IPS-NIHi7 (cell line): ENCODE measurements around the gene OR8B2.
A peak's percentile ranks its signal among the peaks of the same experiment; 100 is the strongest.
"Not testable (repeated sequence)": the region's sequence is repeated elsewhere in the genome, so short reads cannot be mapped to it uniquely, and the experiment has no call there.

ENCODE experiments used
- DNase-seq: peaks from one replicate; pipeline ENCODE4 v3.0.0; 2012; ENCODE audit warnings: mixed read lengths; ENCODE audit errors: extremely low spot score

The OR8B2 gene, protein sequence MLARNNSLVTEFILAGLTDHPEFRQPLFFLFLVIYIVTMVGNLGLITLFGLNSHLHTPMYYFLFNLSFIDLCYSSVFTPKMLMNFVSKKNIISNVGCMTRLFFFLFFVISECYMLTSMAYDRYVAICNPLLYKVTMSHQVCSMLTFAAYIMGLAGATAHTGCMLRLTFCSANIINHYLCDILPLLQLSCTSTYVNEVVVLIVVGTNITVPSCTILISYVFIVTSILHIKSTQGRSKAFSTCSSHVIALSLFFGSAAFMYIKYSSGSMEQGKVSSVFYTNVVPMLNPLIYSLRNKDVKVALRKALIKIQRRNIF

GRCh38 chr11:124384399-124384798, at the start of gene OR8B2:
Gene OR8B2, minus strand, starts transcription at chr11:124384499. Its CDS starts 1,156 bp downstream, at chr11:124383343.
- no peak for DNase-seq

DNA sequence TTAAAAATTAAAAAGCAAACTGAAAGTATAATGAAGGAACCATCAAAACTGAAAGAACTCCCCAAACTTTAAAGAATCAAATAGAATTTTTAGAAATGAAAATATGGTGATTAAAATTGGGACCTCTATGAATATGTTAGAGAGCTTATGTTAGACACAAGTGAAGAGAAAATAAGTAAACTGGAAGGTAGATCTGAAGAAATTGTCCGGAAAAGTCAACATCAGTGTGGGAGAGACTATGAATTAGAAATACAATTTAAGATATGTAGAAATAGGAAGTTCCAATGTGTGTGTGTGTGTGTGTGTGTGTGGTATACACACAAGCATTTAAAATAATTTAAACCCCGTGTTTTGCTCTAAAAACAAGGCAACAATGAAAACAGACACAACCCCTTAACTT, 45.3 kb upstream of the OR8B2 start:
- no peak for DNase-seq

GRCh38 chr11:124424384-124424921, 40.2 kb upstream of the OR8B2 start, which contains the start of gene OR8B4:
Gene OR8B4, minus strand, starts transcription at chr11:124424871. Its CDS starts 0 bp downstream, at chr11:124424871.
- DNase-seq = no peak

DNA sequence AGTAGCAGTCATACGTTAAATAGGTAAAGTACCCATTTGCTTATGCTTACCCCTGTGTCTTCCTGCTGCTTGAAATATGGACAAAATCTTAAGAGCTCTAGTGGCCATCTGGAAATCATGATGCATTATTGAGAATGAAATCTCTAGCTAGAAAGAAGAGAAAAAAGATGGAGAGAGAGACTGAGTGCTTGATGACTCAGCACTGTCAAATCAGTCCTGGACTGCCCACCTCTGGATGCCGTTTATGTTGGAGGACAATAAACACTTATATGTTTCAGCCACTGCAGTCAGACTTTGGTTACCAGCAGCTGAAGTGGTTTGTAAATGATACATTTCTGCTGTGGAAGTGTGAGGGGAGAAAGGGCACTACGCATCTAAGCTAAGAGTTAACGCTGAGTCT, 36.7 kb upstream of the OR8B2 start:
- DNase-seq = no peak

DNA sequence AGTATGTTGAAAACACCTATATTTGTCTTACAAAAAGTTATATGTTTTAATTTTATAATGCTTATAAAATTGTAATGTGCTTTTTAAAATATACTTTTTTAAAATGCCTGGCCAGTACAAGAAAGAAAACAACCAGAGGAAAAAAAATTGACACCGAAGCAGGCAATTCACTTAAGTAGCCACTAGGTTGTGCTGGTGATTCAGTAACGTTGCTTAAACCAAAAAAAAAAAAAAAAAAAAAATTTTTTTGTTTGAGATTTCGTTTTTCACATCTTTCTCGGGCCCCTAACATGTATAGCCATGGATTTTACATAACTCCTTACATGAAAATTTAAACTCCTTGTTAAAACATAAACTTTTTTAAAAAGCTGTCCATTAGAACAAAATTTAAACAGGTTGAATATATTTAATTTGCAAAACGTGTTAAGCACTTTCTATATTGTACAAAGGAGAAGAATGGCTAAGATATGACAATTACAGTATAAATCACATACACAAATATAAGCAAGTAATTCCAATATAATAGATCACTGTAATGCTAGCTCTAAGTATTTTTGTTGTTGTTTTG, 31.1 kb upstream of the OR8B2 start:
- DNase-seq = peak; percentile 25

DNA sequence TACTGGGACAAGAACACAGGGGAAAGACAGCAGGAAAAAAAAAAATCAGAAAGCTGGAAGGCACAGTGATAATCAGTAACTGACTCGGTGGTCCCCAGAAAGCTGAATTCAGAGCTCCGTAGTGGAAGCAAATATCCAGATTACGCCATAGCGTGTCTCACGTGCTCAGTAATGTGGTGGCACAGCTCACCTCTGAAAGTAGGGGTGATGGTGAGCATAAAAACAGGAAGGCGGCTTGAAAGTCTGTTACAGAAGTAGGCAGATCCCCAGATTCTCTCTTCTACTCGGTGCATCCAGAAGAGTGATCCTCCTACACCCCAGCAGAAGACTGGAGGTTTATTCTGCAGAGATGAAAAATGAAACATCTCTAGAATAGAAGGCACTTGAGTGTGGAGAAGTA, 25.6 kb upstream of the OR8B2 start:
- DNase-seq = no peak

GRCh38 chr11:124405581-124405980, 21.3 kb upstream of the OR8B2 start:
- no peak for DNase-seq

DNA sequence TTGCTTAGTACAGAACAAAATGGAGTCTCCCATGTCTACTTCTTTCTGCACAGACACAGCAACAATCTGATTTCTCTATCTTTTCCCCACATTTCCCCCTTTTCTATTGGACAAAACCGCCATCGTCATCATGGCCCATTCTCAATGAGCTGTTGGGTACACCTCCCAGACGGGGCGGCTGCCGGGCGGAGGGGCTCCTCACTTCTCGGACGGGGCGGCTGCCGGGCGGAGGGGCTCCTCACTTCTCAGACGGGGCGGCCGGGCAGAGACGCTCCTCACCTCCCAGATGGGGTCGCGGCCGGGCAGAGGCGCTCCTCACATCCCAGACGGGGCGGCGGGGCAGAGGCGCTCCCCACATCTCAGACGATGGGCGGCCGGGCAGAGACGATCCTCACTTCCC, 18.9 kb upstream of the OR8B2 start:
- not testable (repeated sequence) for DNase-seq

DNA sequence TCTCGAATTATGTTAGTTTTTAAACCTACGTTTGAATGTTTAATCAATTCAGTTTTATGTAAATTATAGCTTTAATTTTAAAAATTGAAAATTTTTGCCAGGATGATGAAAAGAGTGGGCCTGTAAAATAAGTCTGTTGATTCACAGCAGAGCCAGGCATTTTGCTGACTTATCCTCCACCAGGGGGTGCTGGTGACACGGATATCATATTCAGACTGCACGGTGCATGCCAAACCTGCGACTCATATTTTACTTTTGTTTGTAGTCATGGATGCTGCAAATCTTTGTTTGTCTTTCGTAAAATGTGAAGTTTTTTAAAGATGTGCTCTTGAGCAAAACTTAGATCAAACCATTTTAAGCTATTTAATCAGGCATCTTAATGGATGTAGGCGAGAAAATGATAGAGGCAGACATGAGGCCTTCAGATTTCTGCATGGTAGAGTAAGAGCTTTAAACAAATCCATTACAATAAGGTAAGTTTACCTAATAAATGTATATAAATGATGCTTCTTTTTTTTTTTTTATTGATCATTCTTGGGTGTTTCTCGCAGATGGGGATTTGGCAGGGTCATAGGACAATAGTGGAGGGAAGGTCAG, 18.1 kb upstream of the OR8B2 start:
- peak; percentile 62 for DNase-seq

GRCh38 chr11:124398924-124399323, 14.6 kb upstream of the OR8B2 start, which contains the start of gene OR8B3:
Gene OR8B3, minus strand, starts transcription at chr11:124399024. Its CDS starts 1,673 bp downstream, at chr11:124397351.
- no peak for DNase-seq

GRCh38 chr11:124396847-124397246, 12.5 kb upstream of the OR8B2 start:
- DNase-seq = not testable (repeated sequence)

DNA sequence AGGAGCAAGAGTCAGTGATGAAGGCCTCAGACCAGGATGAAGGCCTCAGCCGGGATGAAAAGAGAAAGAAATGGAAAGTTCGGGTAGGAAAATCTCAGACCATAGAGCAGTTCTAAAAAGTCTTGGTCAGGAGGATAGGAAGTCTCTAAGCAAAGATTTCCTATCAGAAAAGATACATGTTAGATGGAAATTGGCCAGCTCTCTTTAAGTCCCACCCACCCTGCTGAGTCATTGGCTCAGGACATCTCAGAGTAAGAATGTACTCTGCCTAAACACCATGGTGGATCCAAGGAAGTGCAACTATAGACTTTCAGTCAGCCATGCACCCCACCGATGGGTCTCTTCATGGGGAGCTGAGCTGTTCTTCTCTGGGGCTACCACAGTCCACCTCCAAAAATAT, 10.1 kb upstream of the OR8B2 start:
- no peak for DNase-seq

GRCh38 chr11:124382857-124383256, 1.4 kb downstream of the OR8B2 start:
- DNase-seq = not testable (repeated sequence)

GRCh38 chr11:124380585-124380984, 3.7 kb downstream of the OR8B2 start:
- no peak for DNase-seq

GRCh38 chr11:124376280-124376679, 8.0 kb downstream of the OR8B2 start:
- DNase-seq = no peak

- no peak for DNase-seq
Measured at GRCh38 chr11:124359566-124359965, 24.7 kb downstream of the OR8B2 start.

DNA sequence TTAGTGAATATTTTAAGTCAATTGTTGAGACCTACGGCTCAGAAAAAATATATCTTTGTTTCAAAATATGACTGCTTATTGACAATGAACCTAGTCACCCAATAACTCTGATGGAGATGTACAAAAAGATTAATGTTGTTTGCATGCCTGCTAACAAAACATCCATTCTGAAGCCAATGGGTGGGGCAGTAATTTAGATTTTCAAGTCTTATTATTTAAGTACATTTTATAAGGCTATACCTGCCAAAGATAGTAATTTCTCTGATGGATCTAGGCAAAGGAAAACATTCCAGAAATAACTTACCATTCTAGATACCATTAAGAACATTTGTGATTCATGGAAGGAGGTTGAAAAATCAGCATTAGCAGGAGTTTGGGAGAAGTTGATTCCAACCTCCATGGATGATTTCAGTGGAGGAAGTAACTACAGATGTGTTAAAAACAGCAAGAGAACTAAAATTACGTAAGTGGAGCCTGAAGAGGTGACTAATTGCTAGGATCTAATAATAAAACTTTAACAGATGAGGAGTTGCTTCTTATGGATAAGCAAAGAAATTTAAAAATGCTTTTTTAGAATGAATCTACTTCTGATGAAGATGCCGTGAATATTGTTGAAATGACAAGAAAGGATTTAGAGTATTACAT, 37.9 kb downstream of the OR8B2 start:
- no peak for DNase-seq

DNA sequence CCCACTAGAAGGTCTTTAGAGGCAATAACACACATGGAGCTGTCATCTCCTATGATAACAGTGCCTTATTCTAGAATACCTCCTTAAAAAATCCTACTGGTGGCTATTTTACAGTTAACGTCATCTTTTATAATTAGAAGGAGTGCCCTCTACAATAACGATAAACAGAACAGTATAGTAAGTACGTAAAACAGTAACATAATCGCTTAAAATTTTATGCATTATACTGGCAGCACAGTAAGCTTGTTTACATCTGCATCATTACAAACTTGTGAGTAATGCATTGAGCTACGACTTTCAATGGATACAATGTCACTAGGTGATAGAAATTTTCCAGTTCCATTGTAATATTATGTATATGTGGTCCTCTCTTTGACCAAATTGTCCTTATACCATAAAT, 40.0 kb downstream of the OR8B2 start:
- no peak for DNase-seq

DNA sequence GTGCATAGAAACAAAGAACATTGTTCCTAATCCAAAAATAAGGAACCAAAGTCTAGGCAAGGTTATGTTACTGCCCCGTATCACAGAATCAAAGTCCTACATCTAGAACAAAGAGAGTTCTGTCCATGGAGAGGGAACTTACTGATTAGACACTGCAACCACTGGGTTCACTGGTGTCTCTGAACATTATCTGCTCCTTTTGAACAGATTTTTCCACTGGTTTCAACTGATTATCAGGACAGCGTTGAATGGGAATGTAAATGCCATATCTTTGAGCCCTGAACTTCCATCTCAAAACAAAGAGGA, 44.2 kb downstream of the OR8B2 start:
- no peak for DNase-seq

GRCh38 chr11:124339396-124340141, 44.7 kb downstream of the OR8B2 start:
- DNase-seq = no peak
